GM12878 (cell line): Measurements from ENCODE around the gene DPF3. TPM values are rescaled to one million over a fixed set of nuclear protein-coding genes. Genes with fewer than 3 reads are reported as not detected.

ENCODE experiments used
- ATAC-seq: fragments of 200-7000 bp; cut with Tn5 transposase; 3 replicates; pipeline ENCODE4 v1.9.1; 2020; ENCODE audit warnings: mild to moderate bottlenecking, moderate library complexity
- BruUV-seq: library from RNA; stranded (reverse); fragments of 400-500 nt; replicated peaks from 2 replicates; lab custom pipeline; 2021; lab: Mats Ljungman, UMichigan
- CTCF ChIA-PET: fragments of 300-600 bp; sonication (Branson Sonifier 250); formaldehyde crosslinking; extraction: SDS; loops from one replicate; lab custom pipeline; 2021; ENCODE audit warnings: inconsistent platforms; lab: Yijun Ruan, JAX
- POLR2A ChIA-PET: fragments of 350-600 bp; formaldehyde crosslinking; extraction: SDS; loops from one replicate; lab custom pipeline; 2021; ENCODE audit warnings: inconsistent platforms; lab: Charles Lee
- RAD21 ChIA-PET: fragments of 300-600 bp; sonication (Branson Sonifier 250); formaldehyde crosslinking; loops from one replicate; lab custom pipeline; 2023; ENCODE audit warnings: antibody characterized with exemption; ENCODE audit not compliant: unreplicated experiment; lab: Charles Lee
- SMC1A ChIA-PET: fragments of 300-600 bp; sonication (Branson Sonifier 250); formaldehyde crosslinking; loops from one replicate; lab custom pipeline; 2023; ENCODE audit not compliant: unreplicated experiment, uncharacterized antibody; lab: Charles Lee
- DNase-seq: peaks from one replicate; pipeline ENCODE4 v3.0.0-alpha.2; 2011; ENCODE audit warnings: low read depth, low spot score
- FAIRE-seq: peaks from 3 replicates; lab custom pipeline; 2011; peaks lifted over from hg19 to GRCh38; lab: Jason Lieb, UNC
- H2AFZ ChIP-seq: 2 replicates; pipeline ENCODE4 v1.6.0; 2011; ENCODE audit warnings: low read depth, low read length, control low read depth; ENCODE audit not compliant: control insufficient read depth
- H3K27ac ChIP-seq: 2 replicates; pipeline ENCODE4 v1.5.1; 2011; ENCODE audit warnings: control low read depth; ENCODE audit not compliant: control insufficient read depth, insufficient read depth
- H3K27me3 ChIP-seq, 2 experiments: replicated peaks in 1 of 2; 2 replicates each; pipeline versions ENCODE4 v1.6.0 to v1.6.1; 2011; ENCODE audit warnings: low read length in 1 of 2; ENCODE audit not compliant: control insufficient read depth in 2 of 2, insufficient read depth in 2 of 2
- H3K36me3 ChIP-seq, 2 experiments: 2 replicates each; pipeline ENCODE4 v1.5.1; 2011; ENCODE audit warnings: low read length in 1 of 2; ENCODE audit not compliant: control insufficient read depth in 2 of 2, insufficient read depth in 2 of 2
- H3K4me1 ChIP-seq: 2 replicates; pipeline ENCODE4 v1.6.1; 2011; ENCODE audit warnings: mild to moderate bottlenecking, low read length, moderate library complexity, mixed read lengths; ENCODE audit not compliant: control insufficient read depth, insufficient read depth
- H3K4me2 ChIP-seq: 2 replicates; pipeline ENCODE4 v1.6.0; 2011; ENCODE audit warnings: control low read depth; ENCODE audit not compliant: control insufficient read depth, insufficient read depth
- H3K4me3 ChIP-seq: fragments of 200-600 bp; sonication (generic); 2 replicates; pipeline ENCODE4 v1.5.1; 2016
- H3K79me2 ChIP-seq: 2 replicates; pipeline ENCODE4 v1.6.0; 2011; ENCODE audit warnings: low read length; ENCODE audit not compliant: control insufficient read depth, insufficient read depth
- H3K9ac ChIP-seq: 2 replicates; pipeline ENCODE4 v1.8.0; 2011; ENCODE audit warnings: low read length, control low read depth, mixed read lengths; ENCODE audit not compliant: control insufficient read depth, insufficient read depth
- H3K9me3 ChIP-seq: replicated peaks from 3 replicates; pipeline ENCODE4 v1.5.1; 2011; ENCODE audit warnings: mild to moderate bottlenecking, low read length; ENCODE audit not compliant: control insufficient read depth, insufficient read depth
- H4K20me1 ChIP-seq: 2 replicates; pipeline ENCODE4 v1.6.0; 2011; ENCODE audit not compliant: control insufficient read depth, insufficient read depth
- BHLHE40 ChIP-seq, 2 experiments: fragments of 450-650 bp in 1 of 2; IDR thresholded peaks; 2 replicates each; pipeline ENCODE4 v1.6.1; 2011 to 2017; ENCODE audit warnings: low read depth in 2 of 2, borderline replicate concordance in 1 of 2, improper control_type of control experiment in 1 of 2, low read length in 1 of 2, mild to moderate bottlenecking in 1 of 2
- E2F8 ChIP-seq: fragments of 450-650 bp; IDR thresholded peaks from 2 replicates; pipeline ENCODE4 v1.6.1; 2018; ENCODE audit warnings: mild to moderate bottlenecking, low read depth, moderate library complexity; ENCODE audit not compliant: partially characterized antibody
- ELK1 ChIP-seq: IDR thresholded peaks from 2 replicates; pipeline ENCODE4 v1.6.1; 2012; ENCODE audit warnings: low read depth, low read length, improper control_type of control experiment
- FOXK2 ChIP-seq: fragments of 450-650 bp; IDR thresholded peaks from 2 replicates; pipeline ENCODE4 v1.6.1; 2017; ENCODE audit warnings: mild to moderate bottlenecking, moderate library complexity
- HCFC1 ChIP-seq: fragments of 150-350 bp; IDR thresholded peaks from 2 replicates; pipeline ENCODE4 v1.6.1; 2014; ENCODE audit warnings: low read length
- HDGF ChIP-seq: fragments of 450-650 bp; IDR thresholded peaks from 2 replicates; pipeline ENCODE4 v1.6.1; 2016; ENCODE audit warnings: antibody characterized with exemption
- IKZF1 ChIP-seq: fragments of 450-650 bp; conservative IDR thresholded peaks from 2 replicates; pipeline ENCODE4 v1.6.1; 2017; ENCODE audit warnings: antibody characterized with exemption, mild to moderate bottlenecking
- KDM1A ChIP-seq: fragments of 200-600 bp; sonication (generic); IDR thresholded peaks from 2 replicates; pipeline ENCODE4 v1.6.1; 2016; ENCODE audit warnings: borderline replicate concordance
- NBN ChIP-seq: fragments of 450-650 bp; IDR thresholded peaks from 2 replicates; pipeline ENCODE4 v1.6.1; 2016
- NR2F1 ChIP-seq: fragments of 450-650 bp; conservative IDR thresholded peaks from 2 replicates; pipeline ENCODE4 v1.6.1; 2017; ENCODE audit warnings: mild to moderate bottlenecking
- RUNX3 ChIP-seq: IDR thresholded peaks from 2 replicates; pipeline ENCODE4 v1.6.1; 2012; ENCODE audit warnings: low read length, inconsistent platforms
- SPI1 ChIP-seq: IDR thresholded peaks from 2 replicates; pipeline ENCODE4 v1.6.1; 2011; ENCODE audit warnings: low read depth, mild to moderate bottlenecking, low read length, moderate library complexity, borderline replicate concordance; ENCODE audit not compliant: insufficient read depth
- WGBS: methylation state at CpG from one replicate; pipeline ENCODE4 v1.1.6; 2016; ENCODE audit warnings: low lambda C conversion rate; ENCODE audit not compliant: insufficient replicate concordance, insufficient coverage; ENCODE audit errors: missing lambda C conversion rate; 5-methylcytosine and 5-hydroxymethylcytosine counted together
- in situ Hi-C: fragments of 300-500 bp; cut with MboI; formaldehyde crosslinking; loops from 9 replicates; pipeline ENCODE4 v1.14.3; 2018; ENCODE audit warnings: mixed read lengths
- intact Hi-C: fragments of 100-400 bp; cut with micrococcal nuclease; formaldehyde crosslinking; loops from one replicate; pipeline ENCODE4 v1.14.2; 2022; ENCODE audit not compliant: unreplicated experiment
- polyA plus RNA-seq, 11 experiments: library from polyadenylated mRNA; depleted of rRNA in 4 of 11; unstranded in 6 of 11; stranded (reverse) in 5 of 11; fragments of >200 nt; fragmentation: Nextera tagmentation in 4 of 11; fragmentation: Illumina TruSeq in 1 of 11; extraction: Ambion mirVana in 4 of 11; extraction: Trizol in 1 of 11; gene quantifications; 1 replicate in 1 of 11; 2 replicates in 10 of 11; pipeline versions ENCODE4 v1.2.1 to v1.2.3, GENCODE V29; 2011 to 2016; ENCODE audit warnings: inconsistent platforms in 2 of 11, missing spikeins in 2 of 11, low read depth in 1 of 11
- total RNA-seq, 4 experiments: library from RNA; depleted of rRNA in 3 of 4; stranded (reverse); fragments of >200 nt in 3 of 4; fragmentation: Illumina TruSeq in 1 of 4; extraction: Trizol in 1 of 4; gene quantifications; 2 replicates each; pipeline versions ENCODE4 v1.2.1 to v1.2.3, GENCODE V29; 2013 to 2021

DPF3 gene
- total and polyA plus RNA-seq, 10 of the 15 experiments (the other 5 are each of a cell fraction or from before 2014, with no cell fraction given), result 0.69 to 8.0 (median 2.2) TPM

- H3K4me3 ChIP-seq, result no peak overlapping the region
These were observed 261.2 kb downstream of the DPF3 start for GRCh38 chr14:72632727-72633126.

DNA sequence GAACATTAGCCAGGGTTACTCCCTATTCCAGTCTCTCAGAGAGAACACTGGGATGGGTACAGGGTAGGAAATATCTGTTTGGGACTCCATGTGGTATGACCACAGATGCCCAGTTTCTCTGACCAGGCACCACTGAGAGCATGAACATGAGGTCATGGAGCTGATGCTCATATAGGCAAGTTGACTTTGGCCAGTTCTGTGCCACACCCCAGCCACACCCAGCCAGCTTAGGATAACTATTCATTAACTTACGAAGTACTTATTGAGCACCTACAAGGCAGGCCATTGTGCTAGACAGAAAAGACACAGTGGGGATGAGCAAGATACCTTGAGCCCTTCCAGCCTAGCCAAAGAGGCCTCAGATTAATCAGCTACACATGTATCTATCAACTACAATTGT is 262.5 kb downstream of the DPF3 start:
- H3K4me1 ChIP-seq, result peaks cover 5% of the 10 kb centered on the region
- BruUV-seq, result no TSS peak
- H3K36me3 ChIP-seq, result no peaks in the 10 kb centered on the region; a peak in 1 of 4 replicates
- H3K4me3 ChIP-seq, result no peak overlapping the region
- no peak for TF ChIP-seq NBN
- no peak for TF ChIP-seq KDM1A
- TF ChIP-seq HCFC1, result no peak
- no peak for TF ChIP-seq RUNX3
- no peak for TF ChIP-seq E2F8
- no peak for TF ChIP-seq ELK1
- no peaks in the 10 kb centered on the region for H4K20me1 ChIP-seq
- no peak for DNase-seq
- ChIA-PET POLR2A (interaction anchor here (1.5 to 2.1 kb wide), 2 partner anchors 83 to 158 kb away, joined by 3 to 6 read pairs; no protein-coding TSS in a partner anchor), SMC1A (interaction anchor here (0.6 to 1.8 kb wide), 11 partner anchors 14 to 272 kb away, joined by 3 to 4 read pairs (median 3); partner anchors contain the start of gene DPF3), CTCF (interaction anchor here (1.0 to 1.7 kb wide), 5 partner anchors 10 to 273 kb away, joined by 3 to 4 read pairs (median 3); no protein-coding TSS in a partner anchor), RAD21 (interaction anchor here (1.6 kb wide), 1 partner anchor 19 kb away, joined by 4 read pairs; no protein-coding TSS in a partner anchor)
- FAIRE-seq, result no peak
- H3K79me2 ChIP-seq, result no peaks in the 10 kb centered on the region
- peaks cover 0 to 2% of the 10 kb centered on the region in 2 experiments; a peak in 1 of 4 replicates for H3K27me3 ChIP-seq
- no peaks in the 10 kb centered on the region; the same call in 2 of the 3 replicates for H3K9me3 ChIP-seq
- H3K27ac ChIP-seq, result no peak overlapping the region
- 100% methylated on average over 1 of the region's 1 CpG for WGBS
- intact Hi-C loops (no loop called here), in situ Hi-C loops (no loop called here)
- no peak overlapping the region for H3K9ac ChIP-seq
- no peak overlapping the region for H2AFZ ChIP-seq
- no peak overlapping the region for H3K4me2 ChIP-seq
- no peak for ATAC-seq

More at GRCh38 chr14:72632727-72633126, 261.2 kb downstream of the DPF3 start:
- no peak overlapping the region for H3K27ac ChIP-seq
- H4K20me1 ChIP-seq, result no peaks in the 10 kb centered on the region
- H3K9me3 ChIP-seq, result no peaks in the 10 kb centered on the region; the same call in 2 of the 3 replicates
- FAIRE-seq (no peak), DNase-seq (no peak), ATAC-seq (no peak)
- no peak overlapping the region for H3K9ac ChIP-seq
- WGBS, result 0% methylated on average over 1 of the region's 1 CpG
- no TSS peak for BruUV-seq
- H3K27me3 ChIP-seq, result peaks cover 0 to 2% of the 10 kb centered on the region in 2 experiments; a peak in 1 of 4 replicates
- CTCF ChIA-PET, result interaction anchor here (0.6 to 1.8 kb wide), 5 partner anchors 11 to 271 kb away, joined by 3 to 4 read pairs (median 4); no protein-coding TSS in a partner anchor
- in situ Hi-C loops, result no loop called here
- intact Hi-C loops, result no loop called here
- POLR2A ChIA-PET, result interaction anchor here (1.5 to 2.1 kb wide), 2 partner anchors 82 to 157 kb away, joined by 3 to 6 read pairs; no protein-coding TSS in a partner anchor
- TF ChIP-seq NR2F1 (no peak), FOXK2 (no peak), IKZF1 (no peak), HDGF (no peak), SPI1 (no peak), BHLHE40 (IDR thresholded peaks at IDR 0.05; ENCODE audit: borderline replicate concordance in 1 of 2, low read depth in 2 of 2, low read length in 1 of 2) (no peak)
- RAD21 ChIA-PET, result interaction anchor here (1.6 kb wide), 1 partner anchor 17 kb away, joined by 4 read pairs; no protein-coding TSS in a partner anchor
- no peaks in the 10 kb centered on the region; a peak in 1 of 4 replicates for H3K36me3 ChIP-seq
- H3K4me2 ChIP-seq, result no peak overlapping the region
- H3K4me1 ChIP-seq, result peaks cover 5% of the 10 kb centered on the region
- SMC1A ChIA-PET, result interaction anchor here (1.0 to 2.7 kb wide), 7 partner anchors 11 to 273 kb away, joined by 3 to 11 read pairs (median 4); no protein-coding TSS in a partner anchor
- H2AFZ ChIP-seq, result no peak overlapping the region
- no peaks in the 10 kb centered on the region for H3K79me2 ChIP-seq
